Cerebellar nuclear complex (tissue), 1 donor: ENCODE measurements around the gene PFKFB3.
"Not testable (repeated sequence)": the region's sequence is repeated elsewhere in the genome, so short reads cannot be mapped to it uniquely, and the experiment has no call there.

Source experiments
- DNase-seq, 2 experiments: peaks; one replicate each; lab custom pipeline; 2025; lab: John Stamatoyannopoulos, UW

Gene PFKFB3

GRCh38 chr10:6236349-6237198 lies 33.8 kb downstream of the PFKFB3 start:
- no peak for DNase-seq

GRCh38 chr10:6237199-6237530 lies 34.4 kb downstream of the PFKFB3 start:
- no peak for DNase-seq

- not testable (repeated sequence) for DNase-seq
These were observed 36.0 kb downstream of the PFKFB3 start for GRCh38 chr10:6238587-6239212.

GRCh38 chr10:6239213-6239991 lies 36.7 kb downstream of the PFKFB3 start:
- DNase-seq: no peak

GRCh38 chr10:6240254-6240653 lies 37.5 kb downstream of the PFKFB3 start:
- DNase-seq: no peak

GRCh38 chr10:6242089-6242488 lies 39.4 kb downstream of the PFKFB3 start:
- DNase-seq: no peak

- DNase-seq: no peak
These were observed 41.8 kb downstream of the PFKFB3 start for GRCh38 chr10:6244510-6244909.

GRCh38 chr10:6247041-6247712 lies 44.4 kb downstream of the PFKFB3 start:
- DNase-seq: no peak

GRCh38 chr10:6248908-6249307 lies 46.2 kb downstream of the PFKFB3 start:
- DNase-seq: not testable (repeated sequence)

- DNase-seq: no peak
These were observed 47.0 kb downstream of the PFKFB3 start for GRCh38 chr10:6249698-6250097.

- DNase-seq: no peak
These were observed 48.0 kb downstream of the PFKFB3 start for GRCh38 chr10:6250745-6251144.

GRCh38 chr10:6254201-6254600 lies 51.5 kb downstream of the PFKFB3 start:
- no peak for DNase-seq

- no peak for DNase-seq
These were observed 52.9 kb downstream of the PFKFB3 start for GRCh38 chr10:6255548-6256061.

GRCh38 chr10:6256439-6256838 lies 53.7 kb downstream of the PFKFB3 start:
- DNase-seq: no peak

- no peak for DNase-seq
These were observed 56.4 kb downstream of the PFKFB3 start for GRCh38 chr10:6259153-6259552.

- DNase-seq: no peak
These were observed 58.1 kb downstream of the PFKFB3 start for GRCh38 chr10:6260843-6261242.

- no peak for DNase-seq
These were observed 65.2 kb downstream of the PFKFB3 start for GRCh38 chr10:6267941-6268340.

- no peak for DNase-seq
These were observed 66.7 kb downstream of the PFKFB3 start for GRCh38 chr10:6269432-6269831.

GRCh38 chr10:6269953-6270867 lies 67.5 kb downstream of the PFKFB3 start:
- DNase-seq: no peak

- no peak for DNase-seq
These were observed 68.2 kb downstream of the PFKFB3 start for GRCh38 chr10:6270951-6271350.

GRCh38 chr10:6271663-6272062 lies 68.9 kb downstream of the PFKFB3 start:
- DNase-seq: no peak
